ENCODE measurements around the gene CEACAM16. TPM values are rescaled to one million over a fixed set of nuclear protein-coding genes. Genes with fewer than 3 reads are reported as not detected.

CEACAM16 gene
- total RNA-seq, 1 donor from 2014 or later = not detected

DNA sequence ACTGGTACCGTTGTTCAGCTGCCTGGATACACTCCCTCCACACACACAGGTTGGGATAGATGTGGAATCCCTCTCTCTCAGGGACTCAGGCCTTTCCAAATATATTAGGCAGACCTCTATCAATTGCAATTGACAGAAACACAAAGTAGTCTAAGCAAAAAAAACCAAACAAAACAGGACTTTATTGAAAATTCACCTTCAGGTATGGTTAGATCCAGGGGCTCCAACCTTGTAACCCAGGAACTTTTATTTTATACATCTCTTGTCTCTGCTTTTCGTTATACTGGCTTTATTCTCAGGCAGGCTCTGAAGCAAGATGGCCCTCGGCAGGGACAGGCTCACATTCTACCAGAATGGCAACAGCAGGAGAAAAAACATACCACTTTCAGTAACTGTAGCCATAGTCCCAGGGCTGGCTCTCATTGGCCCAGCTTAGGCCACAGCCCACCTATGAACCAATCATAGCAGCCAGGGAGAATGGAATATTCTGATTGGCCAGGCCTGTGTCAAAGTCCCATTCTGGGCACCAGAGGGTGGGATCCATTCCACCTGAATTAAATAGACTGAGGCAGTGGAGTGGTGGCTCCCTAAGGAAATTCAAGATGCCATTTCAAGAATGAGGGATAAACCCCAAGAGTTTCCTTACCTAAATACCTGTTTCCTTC is 40.8 kb upstream of the CEACAM16 start:
- DNase-seq (ENCODE audit: low read depth) = no peak
- TF ChIP-seq, protein P1, sequence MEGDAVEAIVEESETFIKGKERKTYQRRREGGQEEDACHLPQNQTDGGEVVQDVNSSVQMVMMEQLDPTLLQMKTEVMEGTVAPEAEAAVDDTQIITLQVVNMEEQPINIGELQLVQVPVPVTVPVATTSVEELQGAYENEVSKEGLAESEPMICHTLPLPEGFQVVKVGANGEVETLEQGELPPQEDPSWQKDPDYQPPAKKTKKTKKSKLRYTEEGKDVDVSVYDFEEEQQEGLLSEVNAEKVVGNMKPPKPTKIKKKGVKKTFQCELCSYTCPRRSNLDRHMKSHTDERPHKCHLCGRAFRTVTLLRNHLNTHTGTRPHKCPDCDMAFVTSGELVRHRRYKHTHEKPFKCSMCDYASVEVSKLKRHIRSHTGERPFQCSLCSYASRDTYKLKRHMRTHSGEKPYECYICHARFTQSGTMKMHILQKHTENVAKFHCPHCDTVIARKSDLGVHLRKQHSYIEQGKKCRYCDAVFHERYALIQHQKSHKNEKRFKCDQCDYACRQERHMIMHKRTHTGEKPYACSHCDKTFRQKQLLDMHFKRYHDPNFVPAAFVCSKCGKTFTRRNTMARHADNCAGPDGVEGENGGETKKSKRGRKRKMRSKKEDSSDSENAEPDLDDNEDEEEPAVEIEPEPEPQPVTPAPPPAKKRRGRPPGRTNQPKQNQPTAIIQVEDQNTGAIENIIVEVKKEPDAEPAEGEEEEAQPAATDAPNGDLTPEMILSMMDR (conservative IDR thresholded peaks at IDR 0.05; ENCODE audit: low read depth, low read length) = no peak
- no peak overlapping the region for H3K4me3 ChIP-seq (ENCODE audit: low read depth, low read length)

DNA sequence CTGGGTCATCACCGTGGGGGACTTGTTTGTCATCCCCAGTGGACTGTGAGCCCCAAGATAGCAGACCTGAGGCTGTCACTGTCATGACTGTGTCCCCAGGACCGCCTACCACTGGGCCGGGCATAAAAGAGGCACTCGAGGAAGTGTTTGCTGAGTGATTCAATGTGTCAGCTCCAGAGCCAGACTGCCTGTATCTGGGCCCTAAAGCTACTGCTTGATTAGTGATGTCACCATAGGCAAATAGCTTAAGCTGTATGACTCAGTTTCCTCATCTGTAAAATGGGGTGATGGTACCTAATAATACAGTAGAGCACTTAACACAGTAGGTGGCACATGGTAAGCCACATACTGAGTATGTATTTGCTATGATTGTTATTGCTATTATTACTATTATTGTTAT is 38.9 kb upstream of the CEACAM16 start:
- no peak overlapping the region for H3K4me3 ChIP-seq (ENCODE audit: low read depth, low read length)
- no peak for DNase-seq (ENCODE audit: low read depth)
- TF ChIP-seq, protein P1 (conservative IDR thresholded peaks at IDR 0.05; ENCODE audit: low read depth, low read length) = no peak

DNA sequence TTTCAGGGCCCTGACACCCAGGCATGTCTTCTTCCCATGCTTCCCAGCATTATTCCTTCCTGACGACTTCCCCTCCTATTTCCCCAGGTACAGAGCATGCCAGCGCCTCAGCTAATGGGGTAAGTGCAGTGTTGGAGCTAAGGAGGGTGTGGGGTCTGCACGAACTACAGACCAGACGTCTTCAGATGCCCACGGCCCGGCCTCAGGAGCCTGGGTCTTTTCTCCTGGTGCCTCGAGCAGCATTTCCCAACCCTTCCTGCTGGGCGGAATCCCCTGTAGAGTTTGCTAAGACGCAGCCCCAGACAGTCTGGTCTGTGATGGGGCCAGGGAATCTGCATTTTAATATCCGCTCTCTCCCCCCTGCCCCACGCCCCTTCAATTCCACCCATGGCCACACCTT is 37.7 kb upstream of the CEACAM16 start:
- H3K4me3 ChIP-seq (ENCODE audit: low read depth, low read length) = no peak overlapping the region
- no peak for DNase-seq (ENCODE audit: low read depth)
- TF ChIP-seq, protein P1 (conservative IDR thresholded peaks at IDR 0.05; ENCODE audit: low read depth, low read length) = no peak

DNA sequence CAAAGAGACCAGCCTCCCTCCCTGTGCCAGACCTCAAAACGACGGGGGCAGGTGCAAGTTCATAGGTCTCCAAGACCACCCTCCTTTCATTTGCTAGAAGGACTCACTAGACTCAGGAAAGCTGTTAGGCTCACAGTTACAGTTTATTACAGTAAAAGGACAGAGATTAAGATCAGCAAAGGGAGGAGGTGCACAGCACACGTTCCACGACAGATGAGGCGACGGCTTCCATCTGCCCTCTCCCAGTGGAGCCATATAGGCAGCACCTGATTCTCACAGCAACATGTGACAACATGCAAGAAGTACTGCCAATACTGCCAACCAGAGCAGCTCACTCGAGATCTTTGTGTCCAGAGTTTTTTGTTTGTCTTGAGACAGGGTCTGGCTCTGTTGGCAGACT is 37.0 kb upstream of the CEACAM16 start:
- TF ChIP-seq, protein P1 (conservative IDR thresholded peaks at IDR 0.05; ENCODE audit: low read depth, low read length) = no peak
- no peak for DNase-seq (ENCODE audit: low read depth)
- H3K4me3 ChIP-seq (ENCODE audit: low read depth, low read length) = no peak overlapping the region

DNA sequence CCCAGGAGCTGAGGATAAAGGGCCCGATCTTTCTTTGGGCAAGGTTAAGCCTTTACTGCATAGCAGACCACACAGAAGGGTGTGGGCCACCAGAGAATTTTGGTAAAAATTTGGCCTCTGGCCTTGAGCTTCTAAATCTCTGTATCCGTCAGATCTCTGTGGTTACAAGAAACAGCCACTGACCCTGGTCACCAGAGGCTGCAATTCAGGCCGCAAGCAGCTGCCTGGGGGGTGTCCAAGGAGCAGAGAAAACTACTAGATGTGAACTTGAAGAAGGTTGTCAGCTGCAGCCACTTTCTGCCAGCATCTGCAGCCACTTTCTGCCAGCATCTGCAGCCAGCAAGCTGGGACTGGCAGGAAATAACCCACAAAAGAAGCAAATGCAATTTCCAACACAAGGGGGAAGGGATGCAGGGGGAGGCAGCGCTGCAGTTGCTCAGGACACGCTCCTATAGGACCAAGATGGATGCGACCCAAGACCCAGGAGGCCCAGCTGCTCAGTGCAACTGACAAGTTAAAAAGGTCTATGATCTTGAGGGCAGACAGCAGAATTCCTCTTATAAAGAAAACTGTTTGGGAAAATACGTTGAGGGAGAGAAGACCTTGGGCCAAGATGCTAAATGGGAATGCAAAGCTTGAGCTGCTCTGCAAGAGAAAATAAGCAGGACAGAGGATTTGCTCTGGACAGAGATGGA is 36.1 kb upstream of the CEACAM16 start:
- no peak overlapping the region for H3K4me3 ChIP-seq (ENCODE audit: low read depth, low read length)
- TF ChIP-seq, protein P1 (conservative IDR thresholded peaks at IDR 0.05; ENCODE audit: low read depth, low read length) = no peak
- no peak for DNase-seq (ENCODE audit: low read depth)

DNA sequence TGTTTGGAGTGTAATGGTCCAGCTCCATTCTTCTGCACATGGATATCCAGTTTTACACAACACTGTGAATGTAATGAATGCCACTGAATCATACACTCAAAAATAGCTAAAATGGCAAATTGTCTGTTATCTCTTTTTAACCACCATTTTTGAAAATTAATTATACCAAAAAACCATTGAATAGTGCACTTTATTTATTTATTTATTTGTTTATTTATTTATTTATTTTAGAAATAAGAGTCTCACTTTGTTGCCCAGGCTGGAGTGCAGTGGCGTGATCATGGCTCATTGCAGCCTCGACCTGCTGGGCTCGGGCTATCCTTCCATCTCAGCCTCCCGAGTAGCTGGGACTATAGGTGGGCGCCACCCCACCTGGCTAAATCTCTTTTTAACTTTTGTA is 35.0 kb upstream of the CEACAM16 start:
- DNase-seq (ENCODE audit: low read depth) = no peak
- H3K4me3 ChIP-seq (ENCODE audit: low read depth, low read length) = no peak overlapping the region
- TF ChIP-seq, protein P1 (conservative IDR thresholded peaks at IDR 0.05; ENCODE audit: low read depth, low read length) = no peak

DNA sequence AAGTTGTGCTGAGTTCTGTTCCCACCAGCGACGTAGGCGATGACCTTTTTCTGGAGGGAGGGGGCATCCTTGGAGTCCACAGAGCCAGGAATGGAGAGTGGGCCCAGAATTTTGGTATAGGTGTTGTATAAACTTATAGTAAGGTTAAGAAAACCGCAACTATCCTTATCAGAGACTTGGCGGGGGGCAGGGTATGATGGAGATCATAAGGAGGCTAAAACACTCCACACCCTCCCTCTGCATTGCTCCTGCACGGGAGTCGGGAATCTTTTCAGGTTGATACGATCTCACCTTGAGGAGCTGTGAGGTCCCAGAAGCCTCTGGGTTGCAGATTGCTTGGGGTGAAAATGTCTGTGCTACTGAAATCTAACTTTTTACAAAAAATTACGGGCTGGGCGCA is 34.0 kb upstream of the CEACAM16 start:
- H3K4me3 ChIP-seq (ENCODE audit: low read depth, low read length) = no peak overlapping the region
- no peak for DNase-seq (ENCODE audit: low read depth)
- TF ChIP-seq, protein P1 (conservative IDR thresholded peaks at IDR 0.05; ENCODE audit: low read depth, low read length) = no peak

Measured in epithelial cell of proximal tubule (primary cell).